Sigmoid colon (tissue), 7 donors: Measurements from ENCODE around the gene ANO2. TPM values are rescaled to one million over a fixed set of nuclear protein-coding genes. Genes with fewer than 3 reads are reported as not detected.

ENCODE experiments used
- DNase-seq: peaks from one replicate; pipeline ENCODE4 v3.0.0-alpha.2; 2019
- H3K27ac ChIP-seq, 4 donors: fragments of 200-600 bp; sonication (generic); one replicate each; pipeline ENCODE4 v1.5.1; 2016 to 2019; ENCODE audit warnings: mild to moderate bottlenecking in 1 of 4
- H3K27me3 ChIP-seq, 3 donors: fragments of 200-600 bp; sonication (generic); one replicate each; pipeline ENCODE4 v1.5.1; 2019; ENCODE audit warnings: mild to moderate bottlenecking in 1 of 3
- H3K36me3 ChIP-seq, 4 donors: fragments of 200-600 bp; sonication (generic); one replicate each; pipeline ENCODE4 v1.5.1; 2016 to 2019
- H3K4me1 ChIP-seq, 4 donors: fragments of 200-600 bp; sonication (generic); one replicate each; pipeline ENCODE4 v1.5.1; 2017 to 2019
- H3K4me3 ChIP-seq, 4 donors: fragments of 200-600 bp; sonication (generic); one replicate each; pipeline ENCODE4 v1.5.1; 2017 to 2019; ENCODE audit warnings: mild to moderate bottlenecking in 2 of 4, moderate library complexity in 1 of 4
- H3K9me3 ChIP-seq, 4 donors: fragments of 200-600 bp in 3 of 4; sonication (generic) in 3 of 4; one replicate each; pipeline versions ENCODE4 v1.5.1 to v1.6.1; 2013 to 2019
- EP300 ChIP-seq, 4 donors: sonication (generic); formaldehyde crosslinking; IDR thresholded peaks; one replicate each; pipeline ENCODE4 v1.6.1; 2017; ENCODE audit warnings: antibody characterized with exemption in 4 of 4
- POLR2A ChIP-seq, 2 donors: fragments of 450-650 bp; IDR thresholded peaks; one replicate each; pipeline ENCODE4 v1.6.1; 2016; ENCODE audit warnings: antibody characterized with exemption in 2 of 2, mild to moderate bottlenecking in 2 of 2, moderate library complexity in 2 of 2
- POLR2AphosphoS5 ChIP-seq, 4 donors: sonication (generic); formaldehyde crosslinking; IDR thresholded peaks; one replicate each; pipeline ENCODE4 v1.6.1; 2017; ENCODE audit warnings: antibody characterized with exemption in 4 of 4
- WGBS, 2 donors: extraction: QIAGEN DNeasy Blood & Tissue Kit; methylation state at CpG; one replicate each; pipeline ENCODE4 v1.1.7; 2013; 5-methylcytosine and 5-hydroxymethylcytosine counted together
- intact Hi-C: fragments of 100-400 bp; cut with DNase I; formaldehyde crosslinking; loops from one replicate; pipeline ENCODE4 v1.15.1; 2023
- polyA plus RNA-seq, 3 donors: library from polyadenylated mRNA; stranded (reverse); fragments of 200-250 nt; gene quantifications; one replicate each; pipeline ENCODE4 v1.2.3, GENCODE V29; 2013
- total RNA-seq, 4 donors: library from RNA; depleted of rRNA; stranded (reverse); fragments of >200 nt; gene quantifications; one replicate each; pipeline ENCODE4 v1.1.0, GENCODE V29; 2016
- TF ChIP-seq, protein P1 (sequence below), 4 experiments: fragments of 450-650 bp in 3 of 4; fragments of 200-600 bp in 1 of 4; IDR thresholded peaks; one replicate each; pipeline ENCODE4 v1.5.1; 2016 to 2019; ENCODE audit warnings: antibody characterized with exemption in 4 of 4, mild to moderate bottlenecking in 3 of 4, moderate library complexity in 2 of 4
- donor health status: healthy with polysubstance abuse.
- donor health status: Bipolar disorder and iron deficiency.
- donor health status: healthy.

ANO2 gene
- total and polyA plus RNA-seq, 7 donors = 0.46 to 4.3 (median 1.8) TPM; not detected in 1

DNA sequence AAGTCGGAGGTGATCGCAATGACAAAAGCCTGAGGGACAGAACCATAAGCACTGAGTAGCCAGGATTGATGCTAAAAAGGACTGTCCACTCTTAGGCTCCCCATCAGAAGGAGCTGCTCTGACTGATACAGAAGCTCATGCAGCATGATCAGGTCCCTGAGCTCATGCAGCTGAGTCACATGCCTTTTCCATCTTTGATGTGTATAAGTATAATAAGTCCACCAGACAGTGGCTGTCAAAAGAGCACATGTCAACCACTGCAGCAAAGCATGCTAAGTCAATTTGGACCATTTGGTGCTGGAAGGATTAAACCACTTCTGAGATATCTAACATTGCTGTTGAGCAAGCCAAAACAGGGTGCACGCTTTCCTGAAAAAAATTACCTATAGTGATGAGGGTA lies 369.1 kb downstream of the ANO2 start:
- H3K36me3 ChIP-seq = no peaks in the 10 kb centered on the region
- H3K27me3 ChIP-seq = peaks cover 0 to 3% (median 0%) of the 10 kb centered on the region in 3 donors
- H3K4me1 ChIP-seq = peaks cover 0 to 6% (median 0%) of the 10 kb centered on the region in 4 donors
- TF ChIP-seq POLR2AphosphoS5 (IDR thresholded peaks at IDR 0.05) = no peak
- TF ChIP-seq POLR2A (IDR thresholded peaks at IDR 0.05) = no peak
- no peak overlapping the region for H3K4me3 ChIP-seq
- no peak for DNase-seq
- intact Hi-C loops = no loop called here
- no peak overlapping the region for H3K27ac ChIP-seq
- 97% methylated on average over 3 of the region's 3 CpGs for WGBS, 2 donors
- H3K9me3 ChIP-seq = no peaks in the 10 kb centered on the region

DNA sequence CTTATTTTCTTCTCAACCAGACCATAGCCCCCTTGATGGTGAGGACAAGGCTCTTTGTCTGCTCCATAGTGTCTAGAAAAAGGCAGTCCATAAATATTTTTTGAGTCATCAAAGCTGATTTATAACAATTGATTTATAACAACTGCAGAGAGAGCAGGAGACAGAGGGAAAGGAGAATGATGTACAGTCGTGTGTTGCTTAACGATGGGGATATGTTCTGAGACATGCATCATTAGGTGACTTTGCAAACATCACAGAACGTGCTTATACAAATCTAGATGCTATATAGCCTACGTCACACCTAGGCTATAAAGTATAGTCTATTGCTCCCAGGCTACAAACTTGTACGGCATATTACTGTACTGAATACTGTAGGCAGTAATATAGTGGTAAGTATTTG lies 369.8 kb downstream of the ANO2 start:
- Histone ChIP-seq H3K4me1 (peaks cover 0 to 6% (median 0%) of the 10 kb centered on the region in 4 donors), H3K27ac (no peak overlapping the region), H3K9me3 (no peaks in the 10 kb centered on the region), H3K27me3 (peaks cover 0 to 3% (median 0%) of the 10 kb centered on the region in 3 donors), H3K36me3 (no peaks in the 10 kb centered on the region), H3K4me3 (no peak overlapping the region)
- WGBS, 2 donors = 25 to 62% methylated on average over 5 of the region's 5 CpGs
- no peak for DNase-seq
- no peak for TF ChIP-seq POLR2A (IDR thresholded peaks at IDR 0.05)
- TF ChIP-seq POLR2AphosphoS5 (IDR thresholded peaks at IDR 0.05) = no peak
- no peak for TF ChIP-seq EP300 (IDR thresholded peaks at IDR 0.05)
- TF ChIP-seq, protein P1, sequence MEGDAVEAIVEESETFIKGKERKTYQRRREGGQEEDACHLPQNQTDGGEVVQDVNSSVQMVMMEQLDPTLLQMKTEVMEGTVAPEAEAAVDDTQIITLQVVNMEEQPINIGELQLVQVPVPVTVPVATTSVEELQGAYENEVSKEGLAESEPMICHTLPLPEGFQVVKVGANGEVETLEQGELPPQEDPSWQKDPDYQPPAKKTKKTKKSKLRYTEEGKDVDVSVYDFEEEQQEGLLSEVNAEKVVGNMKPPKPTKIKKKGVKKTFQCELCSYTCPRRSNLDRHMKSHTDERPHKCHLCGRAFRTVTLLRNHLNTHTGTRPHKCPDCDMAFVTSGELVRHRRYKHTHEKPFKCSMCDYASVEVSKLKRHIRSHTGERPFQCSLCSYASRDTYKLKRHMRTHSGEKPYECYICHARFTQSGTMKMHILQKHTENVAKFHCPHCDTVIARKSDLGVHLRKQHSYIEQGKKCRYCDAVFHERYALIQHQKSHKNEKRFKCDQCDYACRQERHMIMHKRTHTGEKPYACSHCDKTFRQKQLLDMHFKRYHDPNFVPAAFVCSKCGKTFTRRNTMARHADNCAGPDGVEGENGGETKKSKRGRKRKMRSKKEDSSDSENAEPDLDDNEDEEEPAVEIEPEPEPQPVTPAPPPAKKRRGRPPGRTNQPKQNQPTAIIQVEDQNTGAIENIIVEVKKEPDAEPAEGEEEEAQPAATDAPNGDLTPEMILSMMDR (IDR thresholded peaks at IDR 0.05) = no peak
- intact Hi-C loops = no loop called here

DNA sequence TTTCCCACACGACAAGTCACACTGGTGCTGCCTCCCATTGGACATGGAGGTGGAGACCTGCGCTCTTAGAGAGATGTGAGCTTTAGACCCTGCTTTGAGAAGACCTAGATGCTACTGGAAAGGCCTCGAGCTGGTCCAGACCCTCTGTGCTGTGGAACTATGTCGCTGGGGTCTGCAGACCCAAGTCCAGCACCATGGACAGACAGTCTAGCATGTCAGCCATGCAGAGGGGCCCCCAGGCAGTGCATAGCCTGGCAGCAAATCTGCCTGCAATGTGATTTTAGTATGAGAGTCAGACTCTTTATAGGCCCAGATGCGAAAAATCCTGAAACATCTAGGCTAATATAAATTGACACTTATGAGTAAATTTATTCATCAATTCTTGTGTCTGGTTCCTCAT lies 371.7 kb downstream of the ANO2 start:
- intact Hi-C loops = no loop called here
- DNase-seq = no peak
- Histone ChIP-seq H3K27me3 (peaks cover 0 to 10% (median 0%) of the 10 kb centered on the region in 3 donors), H3K4me1 (peaks cover 0 to 6% (median 0%) of the 10 kb centered on the region in 4 donors), H3K9me3 (no peaks in the 10 kb centered on the region), H3K36me3 (no peaks in the 10 kb centered on the region), H3K4me3 (no peak overlapping the region), H3K27ac (no peak overlapping the region)
- no peak for TF ChIP-seq POLR2AphosphoS5 (IDR thresholded peaks at IDR 0.05)
- TF ChIP-seq, protein P1 (IDR thresholded peaks at IDR 0.05) = no peak
- TF ChIP-seq POLR2A (IDR thresholded peaks at IDR 0.05) = no peak
- no peak for TF ChIP-seq EP300 (IDR thresholded peaks at IDR 0.05)
- WGBS, 2 donors = 93 to 95% methylated on average over 5 of the region's 5 CpGs

DNA sequence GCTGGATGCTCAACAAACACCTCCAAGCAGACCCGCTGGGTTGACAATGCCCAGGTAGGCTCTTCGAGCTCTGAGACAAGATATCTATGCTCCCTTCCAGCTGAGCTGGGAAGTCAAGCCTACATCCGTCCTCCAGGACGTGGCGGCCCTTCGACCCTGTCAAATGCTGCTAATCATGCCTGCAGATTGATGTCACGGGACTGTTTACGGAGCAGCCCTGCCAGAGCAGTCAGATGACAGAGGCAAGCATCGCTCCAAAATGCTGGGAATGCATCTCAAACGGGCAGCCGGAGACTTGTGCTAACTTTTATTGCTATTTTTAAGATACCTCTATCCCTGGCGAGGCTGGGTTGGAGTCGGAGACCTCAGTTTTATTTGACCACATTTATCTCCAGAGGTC lies 373.9 kb downstream of the ANO2 start:
- whole genome bisulfite sequencing, 2 donors = 68 to 85% methylated on average over 13 of the region's 13 CpGs
- no peak for DNase-seq
- TF ChIP-seq POLR2AphosphoS5 (IDR thresholded peaks at IDR 0.05) (no peak), EP300 (IDR thresholded peaks at IDR 0.05) (no peak), POLR2A (IDR thresholded peaks at IDR 0.05) (no peak)
- TF ChIP-seq, protein P1 (IDR thresholded peaks at IDR 0.05) = no peak
- H3K36me3 ChIP-seq = no peaks in the 10 kb centered on the region
- H3K4me3 ChIP-seq = no peak overlapping the region
- peaks cover 0 to 16% (median 0%) of the 10 kb centered on the region in 3 donors for H3K27me3 ChIP-seq
- intact Hi-C loops = no loop called here
- peaks cover 0 to 4% (median 0%) of the 10 kb centered on the region in 4 donors for H3K4me1 ChIP-seq
- H3K9me3 ChIP-seq = no peaks in the 10 kb centered on the region
- no peak overlapping the region for H3K27ac ChIP-seq

DNA sequence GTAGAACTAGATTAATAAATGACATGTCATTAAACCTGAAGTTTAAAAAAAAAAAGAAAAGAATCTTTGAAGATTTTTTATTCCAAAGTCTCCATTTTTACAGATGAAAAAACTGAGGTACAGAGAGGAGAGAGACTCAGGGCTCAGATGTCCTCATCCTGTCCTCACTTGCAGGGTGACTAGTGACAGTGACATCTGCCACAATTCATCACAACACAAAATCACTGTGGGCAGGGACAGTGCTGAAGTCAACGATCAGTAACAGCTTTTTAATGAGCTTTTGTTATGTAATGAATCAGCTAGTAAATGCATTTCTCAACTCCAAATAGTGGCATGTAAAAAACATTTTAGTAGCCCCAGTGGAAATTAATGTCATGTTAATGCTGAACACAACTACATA lies 374.6 kb downstream of the ANO2 start:
- Histone ChIP-seq H3K36me3 (no peaks in the 10 kb centered on the region), H3K27ac (no peak overlapping the region), H3K4me1 (peaks cover 0 to 4% (median 0%) of the 10 kb centered on the region in 4 donors), H3K9me3 (no peaks in the 10 kb centered on the region), H3K4me3 (no peak overlapping the region), H3K27me3 (peaks cover 0 to 22% (median 0%) of the 10 kb centered on the region in 3 donors)
- intact Hi-C loops = no loop called here
- 23 to 55% methylated on average over 1 of the region's 1 CpG for WGBS, 2 donors
- TF ChIP-seq POLR2A (IDR thresholded peaks at IDR 0.05) = no peak
- TF ChIP-seq POLR2AphosphoS5 (IDR thresholded peaks at IDR 0.05) = no peak
- TF ChIP-seq, protein P1 (IDR thresholded peaks at IDR 0.05) = no peak
- no peak for TF ChIP-seq EP300 (IDR thresholded peaks at IDR 0.05)
- DNase-seq = no peak
